GM21381 (cell line): ENCODE data around the gene NCAM1.

Experiments used
- ATAC-seq: cut with Tn5 transposase; IDR thresholded peaks from one replicate; pipeline ENCODE4 v1.9.1; 2021; ENCODE audit warnings: mild to moderate bottlenecking, moderate library complexity; ENCODE audit not compliant: unreplicated experiment

The NCAM1 gene

GRCh38 chr11:112967082-112967481 is 5.9 kb downstream of the NCAM1 start:
- ATAC-seq: no peak

GRCh38 chr11:112968941-112969713 is 7.9 kb downstream of the NCAM1 start:
- no peak for ATAC-seq

GRCh38 chr11:112971195-112971594 is 10.0 kb downstream of the NCAM1 start:
- ATAC-seq: no peak

- ATAC-seq: no peak
Observed at GRCh38 chr11:112971827-112972226, 10.6 kb downstream of the NCAM1 start.

GRCh38 chr11:112972399-112973145 is 11.4 kb downstream of the NCAM1 start:
- ATAC-seq: no peak

- ATAC-seq: no peak
Observed at GRCh38 chr11:112975051-112975450, 13.8 kb downstream of the NCAM1 start.

GRCh38 chr11:112975493-112975892 is 14.3 kb downstream of the NCAM1 start:
- ATAC-seq: no peak

- no peak for ATAC-seq
Observed at GRCh38 chr11:112977755-112978154, 16.5 kb downstream of the NCAM1 start.

GRCh38 chr11:112983887-112984286 is 22.7 kb downstream of the NCAM1 start:
- ATAC-seq: no peak

GRCh38 chr11:112989198-112989597 is 28.0 kb downstream of the NCAM1 start:
- ATAC-seq: no peak

- ATAC-seq: no peak
Observed at GRCh38 chr11:112993808-112994207, 32.6 kb downstream of the NCAM1 start.

GRCh38 chr11:112995423-112996090 is 34.3 kb downstream of the NCAM1 start:
- ATAC-seq: no peak

- ATAC-seq: no peak
Observed at GRCh38 chr11:112996994-112997393, 35.8 kb downstream of the NCAM1 start.

GRCh38 chr11:112997857-112998466 is 36.7 kb downstream of the NCAM1 start:
- ATAC-seq: no peak

- ATAC-seq: no peak
Observed at GRCh38 chr11:112999520-112999919, 38.3 kb downstream of the NCAM1 start.

- no peak for ATAC-seq
Observed at GRCh38 chr11:113001709-113002108, 40.5 kb downstream of the NCAM1 start.

GRCh38 chr11:113006896-113007445 is 45.8 kb downstream of the NCAM1 start:
- no peak for ATAC-seq

- no peak for ATAC-seq
Observed at GRCh38 chr11:113014262-113015097, 53.3 kb downstream of the NCAM1 start.

- no peak for ATAC-seq
Observed at GRCh38 chr11:113015098-113015455, 53.9 kb downstream of the NCAM1 start.

- no peak for ATAC-seq
Observed at GRCh38 chr11:113016905-113017304, 55.7 kb downstream of the NCAM1 start.
